Body of pancreas (tissue), 4 donors: ENCODE data around the gene ANP32E.

ENCODE experiments used
- CTCF ChIP-seq, 7 experiments: fragments of 450-650 bp in 4 of 7; fragments of 200-600 bp in 3 of 7; sonication (generic) in 3 of 7; IDR thresholded peaks; one replicate each; pipeline ENCODE4 v1.5.1; 2016 to 2019; ENCODE audit warnings: antibody characterized with exemption in 7 of 7
- POLR2A ChIP-seq, 3 donors: fragments of 450-650 bp; IDR thresholded peaks; one replicate each; pipeline ENCODE4 v1.6.1; 2016; ENCODE audit warnings: antibody characterized with exemption in 3 of 3, mild to moderate bottlenecking in 2 of 3

- TF ChIP-seq CTCF (IDR thresholded peaks at IDR 0.05) (no peak), POLR2A (IDR thresholded peaks at IDR 0.05) (no peak)
Observed at GRCh38 chr1:150283260-150283659, 47.3 kb upstream of the ANP32E start.
